Hippocampal formation (tissue), 2 donors: ENCODE measurements around the gene DOP1A.

Source experiments
- DNase-seq, 2 donors: peaks; one replicate each; lab custom pipeline; 2025; lab: John Stamatoyannopoulos, UW

DOP1A gene

DNA sequence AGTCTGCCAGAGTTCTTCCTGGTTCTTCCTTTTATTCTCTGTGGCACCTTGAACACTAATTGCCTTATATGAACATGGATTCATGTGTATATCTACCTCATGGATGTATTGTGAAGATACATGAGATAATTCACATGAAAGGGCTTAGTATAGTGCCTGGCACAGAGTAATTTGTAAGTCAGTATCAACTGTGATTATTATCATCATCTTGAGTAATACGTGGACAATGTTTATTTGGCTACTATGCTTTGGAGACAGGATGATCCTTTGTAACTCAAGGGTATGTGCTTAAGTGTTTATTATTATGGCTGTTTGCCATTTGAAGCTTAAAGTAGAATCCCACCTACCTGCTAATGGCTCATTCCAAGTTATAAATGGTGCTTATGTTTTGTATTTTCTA is 16.0 kb downstream of the DOP1A start:
- DNase-seq = no peak

DNA sequence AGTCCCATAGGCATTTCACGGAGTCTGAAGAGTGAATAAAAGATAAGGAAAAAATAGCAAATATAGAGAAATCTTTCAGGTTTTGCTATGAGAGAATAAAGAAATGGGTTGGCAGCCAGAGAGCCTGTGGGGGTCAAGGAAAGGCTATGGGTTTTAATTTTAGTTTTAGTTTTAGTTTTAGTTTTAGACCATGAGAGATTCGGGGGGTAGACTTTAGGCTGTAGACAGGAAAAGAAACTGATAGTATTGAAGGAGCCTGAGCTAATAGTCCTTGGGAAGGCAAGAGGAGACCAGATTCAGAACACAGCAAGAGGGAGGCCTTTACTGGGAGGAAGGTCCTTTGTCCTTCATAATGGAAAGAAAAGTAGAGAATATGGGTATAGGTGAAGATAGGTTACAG is 19.3 kb downstream of the DOP1A start:
- DNase-seq = no peak

GRCh38 chr6:83092756-83093399 is 25.4 kb downstream of the DOP1A start:
- no peak for DNase-seq

DNA sequence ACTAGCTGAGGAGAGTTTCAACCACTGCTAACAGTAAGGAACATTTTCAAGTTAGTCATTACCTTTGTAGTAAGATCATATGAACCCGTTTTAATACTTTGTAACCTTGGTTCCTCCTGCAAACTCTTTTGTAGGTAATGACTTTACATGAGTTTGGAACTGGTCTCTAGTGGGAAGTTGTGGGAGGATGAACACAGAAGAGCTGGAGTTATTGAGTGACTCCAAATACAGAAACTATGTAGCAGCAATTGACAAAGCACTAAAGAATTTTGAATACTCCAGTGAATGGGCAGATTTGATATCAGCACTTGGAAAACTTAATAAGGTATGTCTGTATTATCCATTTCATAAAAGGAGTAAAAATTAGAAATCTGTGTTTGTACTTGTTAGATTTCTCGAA is 29.3 kb downstream of the DOP1A start:
- no peak for DNase-seq

DNA sequence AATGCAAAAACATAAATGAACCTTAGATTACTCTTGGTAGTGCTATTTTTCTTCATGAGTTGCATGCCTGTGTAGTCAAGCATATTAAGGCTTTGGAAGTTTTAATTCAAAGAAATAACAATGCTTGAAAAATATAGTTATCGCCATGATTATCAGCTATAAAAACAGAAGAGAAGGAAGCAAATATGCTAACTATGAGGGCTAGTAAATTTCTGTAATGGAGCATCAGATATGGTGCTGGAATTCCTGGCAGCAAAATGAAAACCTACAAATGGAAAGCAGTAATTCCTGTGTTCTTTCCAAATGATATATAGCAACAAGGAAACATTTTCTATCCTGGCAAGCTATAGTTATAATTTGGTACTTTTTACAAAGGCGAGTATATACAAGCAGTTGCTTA is 29.7 kb downstream of the DOP1A start:
- no peak for DNase-seq

GRCh38 chr6:83097675-83098074 is 30.2 kb downstream of the DOP1A start:
- DNase-seq = no peak

DNA sequence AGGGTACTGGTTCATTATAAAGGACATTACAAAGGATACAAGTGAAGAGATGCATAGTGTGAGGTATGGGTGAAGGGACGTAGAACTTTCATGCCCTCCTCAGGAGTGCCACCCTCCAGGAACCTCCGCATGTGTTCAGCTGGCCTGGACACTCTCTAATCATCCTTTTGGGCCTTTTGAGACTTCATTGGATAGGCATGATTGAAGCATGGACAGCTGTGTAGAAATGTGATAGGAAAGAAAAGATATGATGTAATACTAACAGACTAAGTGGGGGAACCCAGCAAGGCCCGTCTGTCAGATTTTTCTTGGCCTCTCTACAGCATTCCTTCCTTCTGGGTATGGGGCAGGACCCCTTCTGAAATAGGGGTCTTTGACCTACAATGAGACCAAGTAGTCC is 31.1 kb downstream of the DOP1A start:
- DNase-seq = no peak

DNA sequence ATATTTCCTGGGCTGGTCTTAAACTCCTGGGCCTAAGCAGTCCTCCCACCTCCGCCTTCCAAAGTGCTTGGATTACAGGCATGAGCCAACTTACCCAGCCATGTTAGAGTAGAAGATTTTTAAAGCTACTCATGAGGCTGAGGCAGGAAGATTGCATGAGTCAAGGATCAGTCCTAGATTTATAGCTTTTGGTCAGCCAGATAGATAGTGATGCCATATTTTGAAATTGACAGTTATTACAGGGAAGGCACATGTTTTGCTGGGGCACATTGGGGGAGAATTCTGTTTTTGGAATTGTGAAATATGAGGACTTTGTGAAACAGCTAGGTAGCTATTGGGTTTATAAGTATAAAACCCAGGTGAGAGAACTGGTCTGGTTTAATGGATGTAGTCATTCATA is 40.9 kb downstream of the DOP1A start:
- no peak for DNase-seq

DNA sequence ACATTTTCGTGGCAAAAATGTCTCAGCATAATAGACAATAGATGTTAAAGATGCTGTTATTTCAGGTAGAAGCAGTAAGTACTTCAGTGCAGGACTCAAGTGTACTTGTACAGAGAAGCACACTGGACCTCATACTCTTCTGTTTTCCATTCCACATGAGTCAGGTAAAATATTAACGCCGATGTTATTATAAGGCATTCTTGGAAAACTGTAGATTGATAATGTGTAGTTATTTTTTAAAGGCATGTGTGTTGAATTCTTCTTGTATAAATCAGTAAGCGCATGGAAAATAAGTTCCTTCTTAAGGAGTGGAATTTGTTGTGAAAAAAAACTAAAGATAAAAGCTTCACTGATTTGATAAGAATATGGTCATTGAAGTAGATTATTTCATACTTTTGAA is 45.8 kb downstream of the DOP1A start:
- no peak for DNase-seq

DNA sequence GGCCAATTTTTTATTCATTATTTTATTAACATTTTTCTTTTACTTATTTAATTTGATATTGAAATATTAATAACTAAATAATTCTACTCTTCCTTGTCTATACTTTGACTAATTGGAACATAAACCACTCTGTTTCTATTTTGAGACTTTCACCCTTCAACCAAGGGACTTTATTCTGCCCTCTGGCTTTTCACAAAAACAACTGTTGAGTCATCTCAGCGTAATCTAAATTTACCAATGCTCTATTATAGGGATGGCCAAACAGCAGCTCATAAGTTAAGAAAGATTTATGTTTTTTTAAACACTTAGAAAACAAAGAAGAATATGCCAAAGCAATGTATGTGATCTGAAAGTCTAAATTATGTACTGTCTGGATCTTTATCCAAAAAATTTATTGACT is 46.7 kb downstream of the DOP1A start:
- DNase-seq = no peak

- DNase-seq = no peak
These were observed 50.3 kb downstream of the DOP1A start for GRCh38 chr6:83117802-83118201.

DNA sequence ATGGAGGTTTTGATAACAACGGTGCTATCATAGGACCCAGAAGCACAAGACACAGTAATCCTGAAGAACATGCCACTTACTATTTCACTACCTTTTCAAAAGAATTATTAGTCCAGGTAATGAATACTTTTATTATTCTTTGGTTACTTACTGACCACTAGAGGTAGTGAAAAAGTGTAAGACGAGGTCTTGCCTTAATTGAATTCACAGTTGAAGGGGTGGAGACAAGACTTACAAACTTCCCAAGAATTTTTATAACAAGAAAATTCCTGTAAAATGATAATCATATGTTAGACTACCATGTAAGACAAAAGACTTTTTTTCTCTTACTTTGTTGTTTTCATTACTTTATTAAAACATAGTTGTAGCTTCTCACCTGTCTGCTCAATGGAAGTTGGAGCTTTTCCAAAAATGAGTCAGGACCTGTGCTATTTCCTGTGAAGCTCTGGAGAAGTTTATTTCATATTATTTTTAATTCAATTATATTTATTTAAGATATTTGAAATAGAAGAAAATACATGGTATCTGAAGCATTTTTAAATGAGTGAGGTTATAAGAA is 52.4 kb downstream of the DOP1A start:
- DNase-seq = no peak

- DNase-seq = no peak
These were observed 57.1 kb downstream of the DOP1A start for GRCh38 chr6:83124553-83124952.

DNA sequence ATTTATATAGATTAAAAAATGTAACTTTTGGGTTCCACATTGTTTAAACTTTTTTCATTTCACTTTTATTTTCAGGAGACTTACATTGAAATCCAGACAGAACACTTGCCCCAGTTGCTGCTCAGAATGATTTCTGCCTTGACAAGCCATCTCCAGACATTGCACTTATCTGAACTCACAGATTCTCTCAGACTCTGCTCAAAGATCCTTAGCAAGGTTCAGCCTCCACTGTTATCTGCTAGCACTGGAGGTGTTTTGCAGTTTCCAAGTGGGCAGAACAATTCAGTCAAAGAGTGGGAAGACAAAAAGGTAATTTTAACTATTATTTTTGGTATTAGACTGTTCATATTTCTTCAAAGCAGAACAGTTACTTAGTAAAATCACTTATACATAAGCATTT is 58.0 kb downstream of the DOP1A start:
- no peak for DNase-seq

- DNase-seq = no peak
These were observed 58.8 kb downstream of the DOP1A start for GRCh38 chr6:83126223-83126622.

GRCh38 chr6:83126807-83127206 is 59.3 kb downstream of the DOP1A start:
- DNase-seq = no peak

DNA sequence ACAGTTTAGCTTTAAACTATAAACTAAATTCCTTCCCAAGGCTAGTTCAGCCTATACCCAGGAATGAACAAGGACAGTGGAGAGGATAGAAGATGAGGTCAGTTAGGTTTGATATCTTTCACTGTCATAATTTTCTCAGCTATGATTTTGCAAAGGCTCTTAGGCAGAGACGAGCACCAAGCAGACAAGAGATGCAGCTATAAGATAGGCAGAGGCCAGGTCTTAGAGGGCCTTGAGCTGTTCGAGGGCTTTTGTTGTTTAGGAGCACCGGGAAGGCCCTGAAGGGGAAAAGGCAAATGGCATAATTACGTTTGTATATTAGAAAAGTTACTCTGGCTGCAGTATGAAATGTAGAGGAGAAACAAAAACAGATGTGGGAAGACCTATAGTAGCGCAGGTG is 59.8 kb downstream of the DOP1A start:
- DNase-seq = no peak

DNA sequence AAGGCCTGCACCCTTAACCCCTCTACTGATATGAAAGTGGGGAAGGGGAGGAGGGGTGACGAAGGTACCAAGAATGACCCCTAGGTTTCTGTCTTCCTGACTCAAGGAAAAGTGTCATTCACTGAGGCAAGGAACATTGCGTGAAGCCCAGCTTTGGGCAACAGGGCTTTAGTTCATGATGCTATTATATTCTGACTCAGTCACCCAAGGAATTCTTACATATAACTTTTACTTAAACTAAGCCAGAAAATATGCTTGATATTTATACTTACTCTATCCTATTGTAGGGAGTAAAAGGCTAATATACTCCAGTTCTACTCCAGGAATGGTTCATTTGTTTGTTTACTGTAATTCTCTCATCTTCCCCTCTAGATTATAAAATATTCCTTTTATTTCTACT is 60.5 kb downstream of the DOP1A start:
- DNase-seq = no peak

DNA sequence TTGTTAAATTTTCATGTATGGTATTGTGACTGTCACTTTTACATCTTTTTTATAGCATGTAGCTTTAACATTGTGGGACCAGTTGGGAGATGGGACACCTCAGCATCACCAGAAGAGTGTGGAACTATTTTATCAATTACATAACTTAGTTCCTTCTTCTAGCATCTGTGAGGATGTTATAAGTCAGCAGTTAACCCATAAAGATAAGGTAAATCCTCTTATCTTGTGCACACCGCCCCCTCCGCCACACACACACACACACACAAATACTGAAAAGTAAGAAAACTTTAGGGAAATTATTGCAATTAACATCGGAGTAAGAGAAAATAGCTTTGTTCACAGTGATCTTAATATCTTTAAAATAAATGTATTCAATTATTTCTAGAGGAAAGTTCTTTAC is 64.7 kb downstream of the DOP1A start:
- DNase-seq = no peak

GRCh38 chr6:83138118-83138722 is 70.7 kb downstream of the DOP1A start:
- DNase-seq = no peak

- DNase-seq = no peak
These were observed 71.3 kb downstream of the DOP1A start for GRCh38 chr6:83138758-83139157.

DNA sequence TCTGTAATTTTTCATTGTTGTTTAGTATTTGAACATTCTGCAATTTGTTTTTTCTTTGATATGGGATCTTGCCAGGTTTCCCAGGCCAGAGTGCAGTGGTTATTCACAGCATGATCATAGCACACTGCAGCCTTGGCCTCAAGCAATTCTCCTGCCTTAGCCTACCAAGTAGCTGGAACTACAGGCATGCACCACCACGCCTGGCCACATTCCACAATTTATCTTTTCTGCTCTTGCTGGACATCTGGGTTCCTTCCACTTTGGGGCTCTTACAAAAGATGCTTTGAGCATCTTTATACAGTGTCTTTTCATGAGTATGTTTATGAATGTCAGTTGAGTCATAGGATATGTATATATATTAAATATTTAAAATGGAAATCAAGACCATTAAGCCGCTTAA is 83.6 kb downstream of the DOP1A start:
- DNase-seq = no peak

GRCh38 chr6:83152913-83153312 is 85.4 kb downstream of the DOP1A start:
- DNase-seq = no peak
